ENCODE results near the gene EDAR.

EDAR gene
- total RNA-seq = 2.5 to 7.0 reads per million in 2 donors

- peak in 4 of 5 experiments; percentile 10 to 25 (median 16) for DNase-seq
Observed at GRCh38 chr2:108988796-108989713, at the start of gene EDAR. Gene EDAR, minus strand, starts transcription at chr2:108989220. Its CDS starts 58,206 bp downstream, at chr2:108931014.

GRCh38 chr2:109033171-109033570 is 44.2 kb upstream of the EDAR start:
- no peak for DNase-seq

GRCh38 chr2:109032229-109032820 is 43.3 kb upstream of the EDAR start:
- DNase-seq = peak in 2 of 5 experiments; percentile 10 to 36

- DNase-seq = peak; percentile 13 to 84 (median 45)
Observed at GRCh38 chr2:109031476-109032228, 42.6 kb upstream of the EDAR start.

GRCh38 chr2:109030870-109031475 is 42.0 kb upstream of the EDAR start:
- DNase-seq = no peak

- no peak for DNase-seq
Observed at GRCh38 chr2:109029490-109030201, 40.6 kb upstream of the EDAR start.

- no peak for DNase-seq
Observed at GRCh38 chr2:109028738-109029489, 39.9 kb upstream of the EDAR start.

- DNase-seq = no peak
Observed at GRCh38 chr2:109028277-109028676, 39.3 kb upstream of the EDAR start.

- DNase-seq = no peak
Observed at GRCh38 chr2:109027702-109028101, 38.7 kb upstream of the EDAR start.

- DNase-seq = no peak
Observed at GRCh38 chr2:109024477-109024876, 35.5 kb upstream of the EDAR start.

- no peak for DNase-seq
Observed at GRCh38 chr2:109021895-109022300, 32.9 kb upstream of the EDAR start.

- DNase-seq = peak in 1 of 5 experiments; percentile 4
Observed at GRCh38 chr2:109020217-109020637, 31.2 kb upstream of the EDAR start.

GRCh38 chr2:109018452-109018851 is 29.4 kb upstream of the EDAR start:
- no peak for DNase-seq

GRCh38 chr2:109017017-109017416 is 28.0 kb upstream of the EDAR start:
- no peak for DNase-seq

GRCh38 chr2:109016376-109016775 is 27.4 kb upstream of the EDAR start:
- no peak for DNase-seq

- no peak for DNase-seq
Observed at GRCh38 chr2:109014476-109014875, 25.5 kb upstream of the EDAR start.

- DNase-seq = no peak
Observed at GRCh38 chr2:109013051-109013450, 24.0 kb upstream of the EDAR start.

GRCh38 chr2:109009920-109010610 is 21.0 kb upstream of the EDAR start:
- DNase-seq = no peak

GRCh38 chr2:109006971-109007370 is 18.0 kb upstream of the EDAR start:
- no peak for DNase-seq

GRCh38 chr2:109005686-109006204 is 16.7 kb upstream of the EDAR start:
- no peak for DNase-seq

Data from T-helper 2 cell (primary cell).